Activated effector memory CD4-positive, alpha-beta T cell treated with Interleukin-2 at 50 U/mL for 16 hours (primary cell): ENCODE data around the gene STEAP3.

Experiments used
- DNase-seq: peaks from one replicate; pipeline ENCODE4 v3.0.0-alpha.2; 2020

STEAP3 gene

GRCh38 chr2:119198240-119198840 lies 25.3 kb upstream of the STEAP3 start:
- no peak for DNase-seq

DNA sequence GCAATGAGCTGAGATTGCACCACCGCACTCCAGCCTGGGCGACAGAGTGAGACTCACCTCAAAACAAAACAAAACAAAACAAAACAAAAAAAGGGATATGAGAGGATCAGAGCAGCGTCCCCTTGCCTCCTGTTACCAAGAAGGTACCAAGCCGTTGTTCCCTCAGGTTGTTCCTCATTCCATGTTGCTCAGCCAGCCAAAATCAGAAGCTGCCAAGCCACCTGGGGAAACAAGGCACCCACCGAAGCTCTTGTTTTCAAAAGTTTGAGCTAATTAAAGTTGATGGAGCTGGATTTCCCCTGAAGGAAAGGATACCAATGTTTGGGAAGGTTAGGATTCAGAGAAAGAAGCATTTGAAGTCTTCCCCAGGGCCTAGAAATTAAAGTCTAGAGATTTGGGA lies 21.8 kb upstream of the STEAP3 start:
- DNase-seq, result no peak

DNA sequence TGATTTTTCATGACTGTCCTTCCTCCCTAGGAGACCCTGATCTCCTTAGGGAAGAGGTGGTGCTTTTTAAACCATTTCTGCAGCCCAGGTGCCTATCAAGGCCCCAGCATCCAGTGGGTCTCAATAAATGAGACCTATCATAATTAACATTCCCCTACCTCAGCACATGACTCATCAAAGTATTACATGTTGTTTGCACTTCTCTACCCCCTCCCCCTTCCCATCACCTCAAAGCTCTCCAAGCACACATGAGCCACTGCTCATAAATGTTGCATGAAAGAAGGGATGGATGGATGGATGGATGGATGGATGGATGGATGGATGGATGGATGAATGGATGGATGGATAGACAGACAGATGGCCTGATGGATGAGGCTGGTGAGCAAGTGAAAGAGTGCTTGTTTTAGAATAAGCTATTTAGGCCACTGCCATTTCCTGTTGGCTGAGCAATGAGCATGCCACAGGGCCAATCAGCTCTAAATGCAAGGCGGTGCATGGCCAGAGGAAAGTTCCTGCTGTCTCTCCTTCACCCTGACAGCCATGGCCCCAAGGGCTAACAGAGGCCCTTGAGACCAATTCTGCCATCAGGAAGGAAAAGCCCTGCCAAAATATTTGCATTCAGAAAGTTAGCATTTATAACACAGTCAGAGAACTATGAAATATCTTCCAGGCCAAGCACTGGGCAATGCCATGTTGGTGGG lies 20.9 kb upstream of the STEAP3 start:
- DNase-seq, result no peak

DNA sequence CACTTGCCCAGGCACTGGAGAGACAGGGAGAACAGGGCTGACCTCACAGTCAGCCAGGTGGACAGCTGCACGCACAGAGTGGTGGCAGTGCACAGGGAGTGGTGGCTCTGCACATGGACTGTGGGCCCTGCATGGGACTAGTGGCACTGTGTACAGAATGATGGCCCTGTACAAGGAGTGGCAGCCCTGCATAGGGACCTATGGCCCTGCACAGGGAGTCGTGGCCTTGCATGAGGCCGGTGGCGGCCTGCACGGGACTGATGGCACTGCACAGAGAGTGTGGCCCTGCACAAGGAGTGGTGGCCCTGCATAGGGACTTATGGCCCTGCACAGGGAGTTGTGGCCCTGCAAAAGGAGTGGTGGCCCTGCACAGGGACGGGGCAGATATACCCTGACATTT lies 19.1 kb upstream of the STEAP3 start:
- DNase-seq, result no peak

GRCh38 chr2:119205001-119205706 lies 18.5 kb upstream of the STEAP3 start:
- no peak for DNase-seq

- DNase-seq, result no peak
These were observed 17.4 kb upstream of the STEAP3 start for GRCh38 chr2:119206201-119206600.

DNA sequence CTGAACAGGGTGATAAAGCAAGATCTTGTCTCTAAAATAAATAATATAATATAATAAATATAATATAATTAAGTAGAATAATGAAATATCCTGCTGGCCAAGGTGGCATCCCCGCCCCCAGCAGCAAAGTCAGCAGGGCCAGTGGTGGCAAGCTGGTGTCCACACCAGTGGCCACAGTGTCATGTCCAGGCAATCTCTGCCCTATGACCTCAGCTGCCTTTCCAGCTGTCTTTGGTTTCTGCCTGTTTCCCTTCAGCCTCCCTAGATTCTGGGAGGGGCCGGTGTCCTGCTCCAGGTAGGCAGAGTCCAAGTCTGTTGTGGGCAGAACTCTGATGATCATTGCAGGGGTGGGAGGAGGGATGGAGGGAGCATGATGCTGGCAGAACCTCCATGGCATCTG lies 16.2 kb upstream of the STEAP3 start:
- DNase-seq, result no peak

DNA sequence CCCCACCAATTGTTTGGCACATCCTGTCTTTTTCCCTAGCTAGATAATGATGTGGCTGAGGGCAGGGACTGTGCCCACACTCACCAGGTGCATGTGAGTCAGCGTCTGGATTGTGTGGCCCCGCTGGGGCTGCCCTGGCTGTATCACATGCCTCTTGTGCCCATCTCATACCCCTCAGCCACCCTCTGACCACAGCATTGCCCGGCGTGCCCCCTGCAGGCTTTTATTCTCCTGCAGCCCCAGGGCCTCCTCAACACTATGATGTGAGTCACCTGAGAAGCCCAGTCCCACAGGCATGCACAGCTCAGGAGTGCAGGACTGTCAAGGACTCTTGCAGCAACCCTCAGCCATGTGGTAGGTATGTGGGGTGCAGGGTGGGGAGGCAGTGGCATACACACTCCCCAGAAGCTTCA lies 14.8 kb upstream of the STEAP3 start:
- DNase-seq, result no peak

- no peak for DNase-seq
These were observed 11.4 kb upstream of the STEAP3 start for GRCh38 chr2:119212139-119212800.

- DNase-seq, result no peak
These were observed 9.1 kb upstream of the STEAP3 start for GRCh38 chr2:119214453-119215037.

DNA sequence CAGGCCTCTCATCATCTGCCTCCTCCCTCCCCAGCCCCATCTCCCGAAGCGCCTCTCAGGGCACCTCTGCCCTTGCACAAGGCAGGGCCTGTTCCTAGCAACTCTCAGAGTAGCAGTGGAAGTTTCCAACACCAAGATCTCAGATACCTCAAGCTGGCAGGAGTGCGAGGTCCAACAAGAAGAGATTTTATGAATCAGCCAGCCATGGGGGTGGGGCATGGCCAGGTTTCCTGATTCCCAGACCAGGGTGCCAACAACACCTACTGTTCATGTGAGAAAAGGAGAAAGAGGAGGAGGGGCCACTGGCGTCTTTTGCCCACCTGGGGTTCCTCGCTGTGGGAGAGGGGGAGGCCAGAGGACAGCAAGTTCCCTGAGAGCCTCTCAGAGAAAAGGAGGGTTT lies 6.6 kb upstream of the STEAP3 start:
- no peak for DNase-seq

DNA sequence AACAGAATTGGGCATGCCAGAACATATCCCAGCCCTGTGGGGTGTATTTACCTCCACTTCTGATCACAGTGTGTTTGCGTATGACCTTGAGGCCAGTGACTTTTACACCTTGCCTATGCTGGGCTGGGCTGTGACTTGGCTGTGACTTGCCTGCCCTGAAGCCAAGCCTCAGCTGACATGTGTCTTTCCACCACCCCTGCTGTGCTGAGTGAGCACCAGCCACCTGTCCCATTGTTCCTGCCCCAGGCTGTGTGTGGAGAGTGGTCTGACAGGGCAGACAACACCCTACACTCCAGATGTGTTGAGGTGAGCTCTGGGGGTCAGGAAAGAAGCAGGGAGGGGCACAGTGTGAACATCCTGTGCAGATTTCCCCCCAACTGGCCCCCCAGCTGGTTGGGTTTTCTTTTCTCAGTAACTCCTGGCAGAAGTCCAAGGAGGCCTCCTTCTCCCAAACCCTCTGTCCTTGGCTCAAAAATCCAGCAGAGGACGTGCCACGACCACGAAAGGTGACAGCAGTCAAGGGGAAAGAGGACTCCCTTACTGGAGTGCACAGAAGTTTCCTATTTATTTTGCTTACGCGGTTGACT lies 5.1 kb upstream of the STEAP3 start:
- no peak for DNase-seq

- DNase-seq, result no peak
These were observed 3.8 kb upstream of the STEAP3 start for GRCh38 chr2:119219873-119220272.

- DNase-seq, result no peak
These were observed 2.8 kb upstream of the STEAP3 start for GRCh38 chr2:119220720-119221301.

DNA sequence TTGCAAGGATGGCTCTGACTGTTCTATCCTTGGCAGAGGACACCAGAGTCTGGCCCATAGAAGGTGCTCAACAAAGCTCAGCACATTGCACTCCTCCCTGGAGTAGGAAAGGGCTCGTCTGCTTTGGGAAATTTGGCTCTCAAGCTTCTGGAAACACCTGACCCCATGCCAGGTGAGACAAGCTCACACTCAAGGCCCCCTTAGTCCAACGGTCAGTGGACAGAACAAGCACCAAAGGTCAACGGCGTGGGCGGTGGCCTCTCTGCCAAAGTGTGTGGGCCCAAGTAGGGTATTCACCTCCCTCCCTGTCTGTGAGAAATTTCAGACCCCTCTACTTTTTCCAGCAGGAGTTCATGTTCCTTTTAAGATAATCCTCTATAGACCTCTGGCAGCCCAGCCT lies 2.0 kb upstream of the STEAP3 start:
- no peak for DNase-seq

- no peak for DNase-seq
These were observed 1.4 kb upstream of the STEAP3 start for GRCh38 chr2:119222213-119222612.

DNA sequence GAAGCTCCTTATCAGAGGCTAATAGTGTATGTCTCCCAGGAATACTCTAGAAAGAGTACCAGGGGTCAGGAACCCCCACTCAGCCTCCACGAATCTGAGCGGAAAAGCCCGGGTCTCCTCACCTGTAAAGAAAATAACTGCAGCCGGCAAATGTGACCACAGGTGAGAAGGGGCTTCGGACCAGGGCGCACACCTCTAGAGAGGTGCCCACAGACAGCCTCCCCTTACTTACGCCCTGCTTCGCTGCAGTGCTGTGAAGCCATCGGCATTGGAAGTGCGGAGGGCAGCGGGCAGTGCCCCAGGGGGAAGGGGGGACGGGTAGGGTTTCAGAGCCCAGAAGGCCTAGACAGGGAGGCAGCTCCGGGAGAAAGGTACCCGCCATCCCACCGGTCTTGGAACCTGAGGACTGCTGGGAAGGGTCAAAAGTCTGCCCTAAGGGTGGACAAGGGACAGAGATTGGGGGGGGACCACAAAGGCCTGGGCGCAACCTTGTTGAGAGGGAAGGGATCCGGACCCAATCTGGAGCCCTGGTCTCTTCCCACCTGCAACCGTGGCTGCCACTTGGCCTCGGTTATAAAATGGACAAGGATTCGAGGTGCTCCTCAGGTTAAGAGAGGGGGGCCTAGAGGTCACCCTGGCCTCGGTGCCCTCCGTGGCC lies 642 bp upstream of the STEAP3 start:
- no peak for DNase-seq

- no peak for DNase-seq
These were observed 914 bp downstream of the STEAP3 start for GRCh38 chr2:119224391-119225104.

DNA sequence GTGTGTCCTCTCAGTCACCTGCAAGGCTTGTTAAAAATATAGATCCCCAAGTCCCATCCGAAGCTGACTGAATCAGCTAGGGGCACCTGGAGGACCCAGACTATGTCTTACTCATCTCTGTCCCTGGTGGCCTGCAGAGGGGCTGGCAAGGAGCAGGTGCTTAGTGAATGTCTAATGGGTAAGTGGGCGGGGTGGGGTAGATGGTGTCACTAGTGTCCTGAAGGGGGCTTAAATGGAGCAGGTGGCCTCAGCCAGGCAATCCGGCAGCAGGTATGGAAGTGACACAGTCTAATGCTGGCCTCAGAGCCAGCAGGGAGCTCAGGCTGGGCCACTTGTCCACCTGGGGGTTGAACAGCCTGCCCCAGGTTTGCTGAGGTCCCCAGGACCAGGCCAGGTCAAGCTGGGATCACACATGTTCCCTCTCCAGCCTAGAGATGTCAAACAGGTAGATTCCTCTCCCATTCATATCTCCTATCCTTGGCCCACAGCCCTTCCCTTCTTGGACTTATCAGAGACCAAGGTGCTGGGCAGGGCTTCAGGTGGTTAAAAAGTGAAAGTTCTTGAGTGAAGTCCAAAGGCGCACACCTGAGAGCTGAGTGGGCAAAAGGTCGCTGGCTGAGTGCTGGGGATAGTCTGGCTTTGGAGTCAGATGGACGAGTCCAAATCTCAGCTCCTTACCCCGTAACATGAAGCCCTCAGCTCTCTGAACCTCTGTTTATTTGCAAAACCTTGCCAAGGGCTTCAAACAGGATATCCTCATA lies 1.7 kb downstream of the STEAP3 start:
- no peak for DNase-seq

DNA sequence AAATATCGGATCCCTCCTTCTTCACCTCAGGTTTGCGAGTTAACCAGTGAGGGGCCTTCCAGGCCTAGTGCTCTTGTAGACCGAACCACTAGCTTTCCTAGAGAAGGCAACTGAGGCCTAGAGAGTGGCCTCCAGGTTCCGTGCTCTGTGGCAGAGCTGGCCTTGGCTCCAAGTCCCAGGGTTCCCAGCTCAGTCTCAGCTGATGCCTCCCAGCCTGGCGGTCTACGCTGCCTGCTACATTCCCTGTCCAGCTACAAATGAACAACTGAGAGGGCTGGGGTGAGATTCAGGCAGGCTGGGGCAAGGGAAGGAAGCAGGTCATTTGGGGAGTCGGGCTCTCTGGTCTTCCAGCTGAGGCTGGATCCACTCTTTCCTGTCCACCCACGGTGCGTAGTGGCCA lies 2.3 kb downstream of the STEAP3 start:
- no peak for DNase-seq

GRCh38 chr2:119227346-119227745 lies 3.7 kb downstream of the STEAP3 start:
- no peak for DNase-seq
